ENCODE data around the gene PLRG1.

PLRG1 gene

DNA sequence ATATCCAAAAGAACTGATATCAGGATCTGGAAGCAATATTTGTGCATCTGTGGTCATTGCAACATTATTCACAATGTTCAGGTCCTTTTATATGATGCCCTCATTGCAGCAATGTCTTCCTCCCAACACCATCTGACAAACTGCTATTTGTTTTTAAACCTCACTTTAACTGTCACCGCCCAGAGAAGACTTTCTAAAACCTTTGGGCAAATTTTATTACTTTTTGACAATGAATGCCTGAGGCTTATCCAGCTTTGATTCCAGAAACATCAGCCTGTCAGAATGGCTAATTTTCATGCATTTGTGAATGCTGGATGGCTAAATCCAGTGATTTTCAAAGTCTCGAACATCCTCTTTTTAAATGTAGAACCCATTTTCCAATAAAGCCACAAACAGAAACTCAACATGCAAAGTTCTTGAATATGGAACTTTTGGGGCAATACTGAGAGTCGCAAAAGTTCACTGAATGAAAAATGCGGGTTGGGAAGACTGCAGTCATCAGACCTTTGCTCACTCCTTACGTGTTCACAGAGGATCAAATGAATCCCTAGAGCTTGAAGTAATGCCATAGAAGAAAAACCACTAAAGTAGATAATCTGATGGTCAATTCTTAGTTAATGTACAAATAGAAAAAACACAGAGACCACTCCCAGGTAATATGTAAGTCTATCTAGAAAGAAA is 23.1 kb upstream of the PLRG1 start:
- no peak for DNase-seq

DNA sequence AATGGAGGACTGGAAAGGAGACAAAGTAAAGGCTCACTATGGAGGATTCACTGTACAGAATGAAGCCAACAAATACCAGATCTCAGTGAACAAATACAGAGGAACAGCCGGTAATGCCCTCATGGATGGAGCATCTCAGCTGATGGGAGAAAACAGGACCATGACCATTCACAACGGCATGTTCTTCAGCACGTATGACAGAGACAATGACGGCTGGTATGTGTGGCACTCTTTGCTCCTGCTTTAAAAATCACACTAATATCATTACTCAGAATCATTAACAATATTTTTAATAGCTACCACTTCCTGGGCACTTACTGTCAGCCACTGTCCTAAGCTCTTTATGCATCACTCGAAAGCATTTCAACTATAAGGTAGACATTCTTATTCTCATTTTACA is 19.4 kb upstream of the PLRG1 start:
- DNase-seq, result no peak

DNA sequence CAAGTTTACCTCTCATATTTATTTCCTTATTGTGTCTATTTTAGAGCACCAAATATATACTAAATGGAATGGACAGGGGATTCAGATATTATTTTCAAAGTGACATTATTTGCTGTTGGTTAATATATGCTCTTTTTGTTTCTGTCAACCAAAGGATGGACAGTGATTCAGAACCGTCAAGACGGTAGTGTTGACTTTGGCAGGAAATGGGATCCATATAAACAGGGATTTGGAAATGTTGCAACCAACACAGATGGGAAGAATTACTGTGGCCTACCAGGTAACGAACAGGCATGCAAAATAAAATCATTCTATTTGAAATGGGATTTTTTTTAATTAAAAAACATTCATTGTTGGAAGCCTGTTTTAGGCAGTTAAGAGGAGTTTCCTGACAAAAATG is 18.8 kb upstream of the PLRG1 start:
- DNase-seq, result no peak

DNA sequence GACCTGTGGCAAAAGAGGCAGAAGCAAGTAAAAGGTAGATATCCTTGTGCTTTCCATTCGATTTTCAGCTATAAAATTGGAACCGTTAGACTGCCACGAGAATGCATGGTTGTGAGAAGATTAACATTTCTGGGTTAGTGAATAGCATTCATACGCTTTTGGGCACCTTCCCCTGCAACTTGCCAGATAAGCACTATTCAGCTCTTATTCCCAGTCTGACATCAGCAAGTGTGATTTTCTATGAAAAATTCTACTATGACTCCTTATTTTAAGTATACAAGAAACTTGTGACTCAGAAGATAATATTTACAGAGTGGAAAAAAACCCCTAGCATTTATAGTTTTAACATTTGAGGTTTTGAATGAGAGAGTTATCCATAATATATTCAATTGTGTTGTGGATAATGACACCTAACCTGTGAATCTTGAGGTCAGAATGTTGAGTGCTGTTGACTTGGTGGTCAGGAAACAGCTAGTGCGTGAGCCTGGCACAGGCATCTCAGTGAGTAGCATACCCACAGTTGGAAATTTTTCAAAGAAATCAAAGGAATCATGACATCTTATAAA is 16.5 kb upstream of the PLRG1 start:
- DNase-seq, result no peak

DNA sequence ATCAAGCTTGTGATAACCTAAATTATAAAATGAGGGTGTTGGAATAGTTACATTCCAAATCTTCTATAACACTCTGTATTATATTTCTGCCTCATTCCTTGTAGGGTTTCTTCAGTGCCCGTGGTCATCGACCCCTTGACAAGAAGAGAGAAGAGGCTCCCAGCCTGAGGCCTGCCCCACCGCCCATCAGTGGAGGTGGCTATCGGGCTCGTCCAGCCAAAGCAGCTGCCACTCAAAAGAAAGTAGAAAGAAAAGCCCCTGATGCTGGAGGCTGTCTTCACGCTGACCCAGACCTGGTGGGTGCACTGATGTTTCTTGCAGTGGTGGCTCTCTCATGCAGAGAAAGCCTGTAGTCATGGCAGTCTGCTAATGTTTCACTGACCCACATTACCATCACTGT is 15.5 kb upstream of the PLRG1 start:
- no peak for DNase-seq

DNA sequence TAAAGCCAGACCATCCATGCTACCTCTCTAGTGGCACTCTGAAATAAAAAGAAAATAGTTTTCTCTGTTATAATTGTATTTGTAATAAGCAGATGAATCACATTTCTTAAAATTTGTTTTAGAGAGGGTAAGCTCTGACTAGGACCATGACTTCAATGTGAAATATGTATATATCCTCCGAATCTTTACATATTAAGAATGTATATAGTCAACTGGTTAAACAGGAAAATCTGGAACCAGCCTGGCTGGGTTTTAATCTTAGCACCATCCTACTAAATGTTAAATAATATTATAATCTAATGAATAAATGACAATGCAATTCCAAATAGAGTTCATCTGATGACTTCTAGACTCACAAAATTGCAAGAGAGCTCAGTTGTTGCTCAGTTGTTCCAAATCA is 14.1 kb upstream of the PLRG1 start:
- no peak for DNase-seq

DNA sequence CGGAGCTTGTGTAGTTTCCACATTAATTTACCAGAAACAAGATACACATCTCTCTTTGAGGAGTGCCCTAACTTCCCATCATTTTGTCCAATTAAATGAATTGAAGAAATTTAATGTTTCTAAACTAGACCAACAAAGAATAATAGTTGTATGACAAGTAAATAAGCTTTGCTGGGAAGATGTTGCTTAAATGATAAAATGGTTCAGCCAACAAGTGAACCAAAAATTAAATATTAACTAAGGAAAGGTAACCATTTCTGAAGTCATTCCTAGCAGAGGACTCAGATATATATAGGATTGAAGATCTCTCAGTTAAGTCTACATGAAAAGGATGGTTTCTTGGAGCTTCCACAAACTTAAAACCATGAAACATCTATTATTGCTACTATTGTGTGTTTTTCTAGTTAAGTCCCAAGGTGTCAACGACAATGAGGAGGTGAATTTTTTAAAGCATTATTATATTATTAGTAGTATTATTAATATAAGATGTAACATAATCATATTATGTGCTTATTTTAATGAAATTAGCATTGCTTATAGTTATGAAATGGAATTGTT is 12.6 kb upstream of the PLRG1 start, which contains the start of gene FGB:
TSS of gene FGB (plus strand) at position 315 of the 558 bp plus-strand sequence. CDS start at position 323, 8 bp downstream.
- DNase-seq, result no peak

DNA sequence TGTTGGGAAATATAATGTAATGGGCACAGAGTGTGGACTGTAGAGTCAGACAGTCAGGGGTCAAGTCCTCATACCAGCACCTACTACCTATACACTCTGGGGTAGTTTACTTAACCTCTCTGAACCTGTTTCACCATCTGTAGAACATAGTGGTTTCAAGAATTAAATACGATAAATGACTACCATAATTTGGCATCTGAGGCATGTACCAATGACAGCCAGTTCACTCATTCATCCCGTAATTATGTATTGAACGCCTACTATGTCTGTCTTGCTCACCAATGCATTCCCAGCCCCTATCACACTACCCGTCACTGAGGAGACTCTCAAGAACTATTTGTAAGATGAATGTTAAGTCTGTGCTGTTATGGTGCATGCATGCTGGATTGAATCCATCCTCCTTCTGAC is 10.6 kb upstream of the PLRG1 start:
- no peak for DNase-seq

DNA sequence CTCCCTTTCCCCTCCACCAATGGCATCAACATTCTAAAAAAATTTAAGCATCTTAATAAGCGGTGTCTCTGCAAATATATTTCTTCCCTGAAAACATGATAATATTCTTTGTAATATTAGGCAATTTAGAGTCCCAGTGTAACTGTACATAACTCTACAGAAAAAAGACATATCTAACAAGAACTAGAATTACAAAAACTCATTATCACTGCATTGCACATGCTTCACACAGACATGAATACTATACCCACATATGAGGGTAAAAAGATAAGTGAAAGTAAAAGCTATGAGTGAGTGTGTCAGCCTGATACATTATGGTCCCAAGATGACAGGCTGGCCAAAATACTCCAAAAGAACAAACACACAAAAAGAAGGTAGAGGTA is 10.2 kb upstream of the PLRG1 start:
- no peak for DNase-seq

DNA sequence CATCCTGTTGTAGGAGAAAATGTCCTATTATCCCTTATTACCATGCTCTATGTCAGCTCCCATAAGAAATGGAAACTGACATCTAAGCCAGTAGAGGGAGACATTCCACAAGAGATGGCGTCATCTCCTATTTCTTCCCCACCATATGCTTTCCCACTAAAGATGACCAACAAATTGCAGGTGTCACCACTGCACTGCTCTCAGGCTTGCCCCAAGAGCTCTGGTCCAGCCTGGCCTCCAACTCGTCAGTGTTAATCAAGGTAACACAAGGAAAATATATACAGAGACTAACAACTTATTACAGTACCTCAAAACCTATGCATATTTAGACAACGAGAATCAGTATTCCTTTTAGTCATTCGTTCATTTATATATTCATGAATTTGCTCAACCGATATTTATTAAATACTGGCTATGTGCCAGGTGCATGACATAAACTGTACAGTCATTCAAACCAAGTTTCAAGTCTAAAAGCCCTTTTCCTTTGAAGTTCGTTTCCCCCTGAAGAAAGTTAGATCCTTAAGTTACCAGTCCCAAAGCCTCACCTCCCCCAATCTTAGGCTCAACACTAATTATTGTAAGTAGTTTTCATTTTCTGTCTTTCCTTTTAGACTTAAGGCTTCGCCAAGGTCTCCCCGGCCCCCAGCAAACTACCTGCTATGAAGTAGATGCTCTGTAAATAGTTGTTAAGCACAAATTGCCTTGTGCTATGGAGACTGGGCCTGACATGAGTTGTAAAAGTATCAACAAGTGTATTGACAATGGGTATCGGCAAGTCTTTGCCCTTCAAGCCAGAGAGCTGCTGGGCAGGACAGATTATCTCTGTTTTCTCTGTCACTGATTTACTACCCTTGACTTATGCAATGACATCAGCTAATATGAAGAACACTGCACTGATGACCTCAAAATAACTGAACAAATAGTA is 9.6 kb upstream of the PLRG1 start:
- no peak for DNase-seq

DNA sequence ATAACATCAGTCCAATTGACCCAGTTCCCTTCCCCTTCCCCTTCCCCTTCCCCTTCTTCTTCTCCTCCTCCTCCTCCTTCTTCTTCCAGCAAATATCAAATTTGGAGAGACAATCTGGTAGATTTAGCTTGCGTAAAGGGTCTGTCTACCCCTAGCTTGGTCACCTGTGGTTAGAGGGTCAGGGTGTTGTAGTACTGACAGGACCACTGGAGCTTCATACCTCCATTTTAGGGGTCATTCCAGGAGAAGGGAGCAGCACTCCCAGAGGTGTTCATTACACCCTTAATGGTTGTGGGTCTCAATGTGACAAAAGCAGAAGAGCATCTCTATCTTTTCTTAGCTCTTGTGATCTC is 8.9 kb upstream of the PLRG1 start:
- DNase-seq, result no peak

DNA sequence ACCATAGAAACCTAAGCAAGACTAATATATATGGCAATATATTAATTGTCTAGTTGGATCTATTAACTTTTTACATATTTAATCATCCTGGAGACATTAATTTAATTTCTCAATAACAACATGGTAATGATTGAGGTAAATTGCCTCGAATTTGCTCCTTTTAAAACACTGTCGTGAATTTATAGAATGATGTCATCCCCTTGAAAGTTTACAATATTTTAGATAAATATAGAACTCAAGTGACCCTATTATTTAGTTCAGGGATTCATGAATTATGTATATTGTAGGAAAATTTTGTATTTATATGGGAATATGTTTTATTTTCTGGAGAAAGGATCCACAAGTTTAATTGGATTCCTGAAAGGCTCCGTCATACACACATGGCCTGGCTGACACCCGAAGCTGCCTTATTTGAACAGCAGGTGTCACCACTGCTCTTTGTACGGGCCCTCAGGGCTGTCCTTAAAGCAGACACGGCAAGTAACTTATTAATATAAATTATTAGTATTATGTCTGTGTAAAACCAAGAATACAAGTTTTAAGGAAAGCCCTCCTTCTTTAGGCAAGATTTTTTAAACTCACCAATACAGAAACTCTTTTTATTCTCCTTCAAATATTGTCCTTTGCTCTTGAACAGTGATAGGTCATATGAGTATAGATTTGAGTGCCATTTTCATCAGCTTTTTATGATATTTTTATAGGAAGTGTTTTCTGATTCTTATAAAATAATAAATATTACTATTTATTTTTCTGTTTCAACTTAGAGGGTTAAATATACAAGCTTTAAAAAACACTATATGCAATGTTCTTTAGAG is 1.9 kb upstream of the PLRG1 start:
- DNase-seq, result peak; percentile 67

DNA sequence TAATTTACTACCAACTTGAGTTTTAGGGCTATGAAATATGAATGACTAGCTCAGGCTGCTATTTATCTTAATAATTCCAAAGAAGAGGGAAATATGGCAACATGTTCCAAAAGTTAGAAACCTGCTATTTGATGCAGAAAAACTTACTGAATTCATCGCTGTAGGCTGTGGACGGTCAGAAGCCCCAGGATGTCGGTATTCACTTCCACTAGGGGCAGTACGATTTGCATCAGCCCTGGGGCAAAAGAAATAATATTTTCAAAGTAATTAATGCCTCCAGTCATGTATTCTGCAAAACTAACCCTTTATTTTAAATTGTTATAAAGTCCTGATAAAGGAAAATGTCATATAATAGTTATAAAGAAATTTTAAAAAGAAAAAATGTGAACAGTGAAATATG is 4.5 kb downstream of the PLRG1 start:
- no peak for DNase-seq

DNA sequence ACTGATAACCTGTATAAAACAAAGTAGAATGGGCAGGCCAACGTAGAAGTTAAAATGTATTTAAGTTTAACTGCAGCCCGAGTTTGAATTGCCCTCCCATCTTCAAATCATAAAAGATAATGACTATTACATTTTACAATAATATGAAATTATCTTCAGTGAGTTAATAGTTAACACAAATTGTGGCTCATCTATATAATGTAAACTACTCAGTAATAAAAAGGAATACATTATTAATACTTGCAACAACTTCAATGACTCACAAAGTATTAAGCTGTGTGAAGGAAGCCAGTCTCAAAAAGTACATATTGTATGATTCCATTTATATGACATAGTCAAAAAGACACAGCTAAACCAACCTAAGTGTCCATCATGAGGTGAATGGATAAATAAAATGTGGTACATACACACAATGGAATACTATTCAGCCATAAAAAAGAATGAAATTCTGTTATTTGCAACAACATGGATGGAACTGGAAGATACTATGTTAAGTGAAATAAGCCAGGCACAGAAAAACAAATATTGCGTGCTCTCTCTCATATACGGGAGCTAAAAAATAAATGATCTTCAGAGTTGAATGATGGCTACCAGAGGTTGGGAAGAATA is 7.8 kb downstream of the PLRG1 start:
- no peak for DNase-seq

DNA sequence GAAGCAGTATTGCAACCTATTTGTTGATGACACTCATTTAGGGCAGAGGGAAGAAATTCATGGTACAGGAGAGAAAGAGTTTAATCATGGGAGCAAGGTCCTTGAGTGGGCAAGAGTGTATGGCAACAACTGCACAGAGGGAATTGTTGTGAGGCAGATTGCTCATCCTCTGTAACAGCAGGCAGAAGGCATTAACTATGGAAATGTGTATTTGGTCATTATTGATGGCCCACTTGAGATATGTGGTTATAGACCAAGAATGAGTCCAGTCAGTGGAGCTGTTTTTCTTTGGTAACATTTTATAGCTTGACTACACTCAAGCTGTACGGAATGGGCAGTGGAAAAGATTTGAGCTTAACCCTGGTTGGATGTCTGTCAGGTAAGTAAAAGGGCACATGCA is 15.9 kb downstream of the PLRG1 start:
- no peak for DNase-seq

DNA sequence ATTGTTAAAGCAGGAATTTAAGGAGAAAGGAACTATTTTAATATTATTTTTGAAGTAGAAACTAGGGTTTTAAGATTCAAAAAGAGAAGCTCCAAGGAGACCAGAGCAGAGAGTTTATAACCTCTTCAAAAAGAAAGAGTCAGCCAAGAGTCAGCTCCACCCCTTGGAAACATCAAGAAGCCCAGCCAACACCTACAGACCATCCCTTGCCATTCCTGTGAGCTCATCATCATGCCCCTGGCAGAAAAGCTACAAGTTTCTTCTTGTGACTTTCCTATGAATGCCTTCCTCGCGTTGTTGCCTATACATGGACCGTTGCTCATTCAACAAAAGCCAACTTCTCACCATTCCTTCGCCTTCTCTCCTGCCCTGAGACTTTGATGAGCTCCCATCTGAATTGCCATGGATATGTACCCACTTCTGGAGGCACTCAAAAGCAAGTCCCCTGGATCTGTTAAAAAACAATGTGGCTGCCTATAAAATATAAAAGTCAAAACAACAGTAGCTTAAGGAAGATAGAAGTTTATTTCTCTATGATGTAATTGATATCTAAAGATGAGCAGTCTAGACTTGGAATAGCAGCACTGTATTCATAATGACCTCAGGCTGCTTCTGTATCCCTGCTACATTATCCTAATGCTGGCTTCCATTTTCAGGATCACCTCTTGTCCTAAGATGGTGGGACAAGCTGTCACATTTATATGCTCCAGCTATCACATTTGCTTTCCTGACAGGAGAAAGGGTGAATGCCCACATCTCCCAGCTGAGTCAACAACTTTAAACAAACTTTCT is 20.3 kb downstream of the PLRG1 start:
- DNase-seq, result no peak

DNA sequence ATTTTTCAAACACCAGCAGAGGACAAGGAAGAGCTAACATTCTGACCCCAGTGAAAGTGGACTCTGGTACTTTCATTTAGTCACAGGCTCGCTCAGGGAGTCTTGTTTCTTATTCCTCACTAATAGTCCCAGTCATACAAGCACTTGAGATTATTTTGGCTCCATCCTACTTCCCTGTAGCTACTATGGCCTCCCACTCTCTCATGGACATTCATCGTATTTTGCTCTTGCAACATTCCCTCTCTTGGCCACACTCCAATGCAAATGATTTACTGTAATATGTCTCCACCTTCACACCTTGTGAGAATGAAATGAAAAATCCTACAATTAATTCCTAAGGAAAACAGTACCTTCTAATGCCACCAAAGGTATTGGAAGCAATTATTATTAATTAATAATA is 21.3 kb downstream of the PLRG1 start:
- no peak for DNase-seq

DNA sequence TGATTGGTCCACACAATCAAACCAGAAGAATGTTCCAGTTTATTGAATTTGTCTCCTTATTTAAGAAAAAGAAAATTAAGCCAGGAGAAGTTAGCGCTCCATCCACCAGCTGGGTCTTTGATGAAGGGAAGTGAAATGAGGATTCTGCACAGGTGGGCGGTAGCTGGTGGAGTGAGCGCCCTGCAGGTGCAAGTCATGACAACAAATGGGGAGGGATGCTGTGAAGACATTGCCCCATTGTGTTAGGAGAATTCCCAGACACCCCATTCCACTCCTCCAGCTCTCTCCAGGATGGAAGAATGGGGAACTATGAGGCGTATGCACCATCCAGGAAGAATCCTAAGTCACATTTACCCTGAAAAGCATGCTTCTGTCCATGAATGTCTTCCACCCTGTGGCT is 22.9 kb downstream of the PLRG1 start:
- no peak for DNase-seq

DNA sequence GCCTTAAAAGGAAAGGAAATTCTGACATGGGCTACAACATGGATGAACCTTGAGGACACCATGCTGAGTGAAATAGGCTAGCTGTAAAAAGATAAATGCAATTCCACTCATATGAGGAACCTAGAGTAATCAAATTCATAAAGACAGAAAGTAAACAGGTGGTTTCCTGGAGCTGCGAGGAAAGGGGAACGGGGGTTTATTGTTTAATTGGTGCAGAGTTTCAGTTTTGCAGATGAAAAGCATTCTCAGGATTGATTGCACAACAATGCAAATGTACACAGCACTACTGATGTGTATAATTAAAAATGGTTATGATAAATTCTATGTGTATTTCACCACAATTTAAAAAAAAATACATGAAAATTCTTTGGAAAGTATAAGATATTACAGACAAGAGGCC is 24.0 kb downstream of the PLRG1 start:
- DNase-seq, result no peak

DNA sequence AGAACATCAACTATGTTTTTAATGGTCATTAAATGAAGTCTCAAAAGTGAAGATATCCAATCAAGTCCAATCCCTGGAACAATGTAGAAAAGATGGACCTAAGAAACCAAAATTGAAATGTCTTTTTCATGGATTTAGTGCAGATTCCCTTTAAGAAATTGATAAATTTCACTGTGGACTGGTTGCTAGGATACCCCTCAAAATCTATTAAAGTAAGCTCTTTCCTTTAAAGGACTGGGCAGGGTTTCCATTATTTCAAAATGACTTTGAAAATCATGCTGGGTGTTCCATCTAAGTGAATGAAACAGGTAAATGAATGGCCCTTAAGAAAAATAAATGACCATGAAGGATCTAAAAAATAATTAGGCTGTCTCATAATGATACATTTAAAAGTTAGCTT is 28.6 kb downstream of the PLRG1 start:
- no peak for DNase-seq

DNA sequence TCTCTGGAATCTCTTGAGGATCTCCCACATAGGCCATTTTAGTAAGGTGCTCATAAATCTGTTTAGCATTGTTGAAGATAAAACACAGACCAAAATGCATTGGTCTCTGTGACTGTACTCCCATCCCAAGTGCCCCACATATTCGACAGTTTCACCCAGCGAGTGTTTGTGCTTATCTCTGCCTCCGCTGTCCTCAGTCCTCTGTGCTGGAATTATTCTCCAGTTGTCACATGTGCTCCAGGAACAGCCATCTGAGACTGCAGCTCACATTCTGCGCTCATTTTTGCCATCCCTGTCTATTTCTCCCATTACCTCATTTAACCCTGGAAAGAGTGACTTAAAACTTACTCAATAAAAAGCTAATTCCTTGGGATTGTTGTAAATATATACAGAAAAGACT is 31.0 kb downstream of the PLRG1 start:
- DNase-seq, result no peak

DNA sequence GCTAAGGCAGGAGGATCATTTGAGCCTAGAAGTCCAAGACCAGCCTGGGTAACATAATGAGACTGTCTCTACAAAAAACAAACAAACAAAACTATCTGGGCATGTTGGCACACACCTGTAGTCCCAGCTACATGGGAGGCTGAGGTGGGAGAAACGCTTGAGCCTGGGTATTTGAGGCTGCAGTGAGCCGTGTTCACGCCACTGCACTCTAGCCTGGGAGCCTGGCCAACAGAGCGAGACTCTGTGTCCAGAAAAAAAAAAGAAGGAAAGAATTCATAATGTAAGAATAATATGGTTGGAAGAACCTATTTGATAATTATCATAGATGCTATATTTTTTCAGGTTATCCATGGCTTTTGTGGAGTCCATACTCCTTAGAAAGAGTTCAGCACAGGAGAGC is 32.6 kb downstream of the PLRG1 start:
- DNase-seq, result no peak

Measured in stimulated activated naive CD4-positive, alpha-beta T cell treated with Interleukin-2 at 50 U/mL for 16 hours (primary cell).